Activated CD8-positive, alpha-beta memory T cell treated with anti-CD3 and anti-CD28 coated beads for 4 hours (primary cell): ENCODE measurements around the gene DENND11.

Experiments
- DNase-seq, 2 donors: peaks; one replicate each; pipeline ENCODE4 v3.0.0-alpha.2; 2020; ENCODE audit warnings: low read depth in 2 of 2

DENND11 gene, protein sequence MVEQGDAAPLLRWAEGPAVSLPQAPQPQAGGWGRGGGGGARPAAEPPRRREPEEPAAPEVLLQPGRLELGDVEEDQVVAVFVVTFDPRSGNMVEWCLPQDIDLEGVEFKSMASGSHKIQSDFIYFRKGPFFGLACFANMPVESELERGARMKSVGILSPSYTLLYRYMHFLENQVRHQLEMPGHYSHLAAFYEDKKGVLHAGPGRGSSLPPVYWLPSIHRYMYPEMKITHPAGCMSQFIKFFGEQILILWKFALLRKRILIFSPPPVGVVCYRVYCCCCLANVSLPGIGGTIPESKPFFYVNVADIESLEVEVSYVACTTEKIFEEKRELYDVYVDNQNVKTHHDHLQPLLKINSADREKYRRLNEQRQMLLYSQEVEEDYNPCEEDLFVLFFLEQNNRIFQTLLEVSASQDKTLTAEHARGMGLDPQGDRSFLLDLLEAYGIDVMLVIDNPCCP

GRCh38 chr7:141702047-141702567, at the start of gene DENND11:
Gene DENND11, minus strand, starts transcription at chr7:141702166. Its CDS starts 13 bp downstream, at chr7:141702153.
- DNase-seq, result peak; percentile 5 to 21

DNA sequence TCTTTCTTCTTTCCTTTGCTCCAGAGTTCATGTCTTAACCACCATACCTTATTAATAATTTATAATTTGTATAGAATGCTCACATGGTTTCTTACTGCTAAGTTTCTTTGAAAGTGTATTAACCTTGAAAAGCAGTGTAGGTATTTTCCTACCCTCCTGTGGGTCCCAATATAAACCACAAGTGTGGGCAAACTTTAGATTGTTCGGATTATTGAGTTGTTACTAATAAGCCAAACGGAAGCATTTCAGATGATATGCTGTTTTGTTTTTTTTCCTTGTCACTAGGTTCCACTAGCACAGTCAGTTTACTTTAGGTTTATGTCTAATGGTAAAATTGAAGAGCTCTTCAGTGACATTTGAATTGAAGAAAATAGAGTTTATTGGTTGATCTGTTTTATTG, 46.4 kb upstream of the DENND11 start:
- no peak for DNase-seq

- no peak for DNase-seq
These were observed 42.2 kb upstream of the DENND11 start for GRCh38 chr7:141744131-141744530.

GRCh38 chr7:141742229-141742628, 40.3 kb upstream of the DENND11 start:
- DNase-seq, result no peak

DNA sequence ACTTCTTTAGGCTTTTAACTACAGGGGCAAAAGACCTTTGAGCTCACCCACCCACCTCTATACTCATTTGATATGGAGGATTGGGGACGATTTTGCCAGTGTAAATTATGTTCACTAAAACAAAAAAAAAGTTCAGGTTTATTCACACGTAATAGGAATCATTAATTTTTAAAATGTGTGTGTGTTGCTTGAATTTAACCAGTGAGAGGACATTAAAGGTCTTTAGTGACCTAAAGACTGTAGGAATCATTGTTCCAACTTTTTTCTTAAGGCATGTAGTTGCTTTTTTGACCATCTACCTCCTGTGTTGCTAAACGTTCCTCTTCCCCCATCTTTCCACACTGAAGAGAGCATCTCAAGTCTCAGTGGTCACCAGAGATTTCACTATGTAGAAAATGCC, 37.3 kb upstream of the DENND11 start:
- no peak for DNase-seq

DNA sequence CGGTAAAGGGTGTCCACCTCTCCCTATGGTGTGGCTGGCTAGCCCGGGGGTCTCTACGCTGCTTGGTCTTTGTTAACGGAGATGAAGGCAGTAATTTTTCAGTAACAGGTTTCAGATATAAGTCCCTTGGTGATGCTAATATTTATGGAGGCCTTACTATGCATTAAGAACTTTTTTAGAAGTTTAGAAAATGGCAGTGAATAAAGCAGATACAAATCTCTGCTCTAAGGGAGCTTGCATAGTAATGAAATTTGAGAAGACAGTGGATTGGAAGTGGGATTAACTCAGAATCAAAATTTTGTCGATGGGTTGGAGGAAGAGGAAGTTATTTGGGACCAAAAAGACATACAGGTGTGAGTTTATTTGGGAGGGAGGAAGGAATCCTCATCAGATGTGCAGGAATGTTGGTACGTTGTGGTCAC, 36.6 kb upstream of the DENND11 start:
- no peak for DNase-seq

GRCh38 chr7:141737836-141738591, 36.0 kb upstream of the DENND11 start, which contains the start of gene SSBP1:
Gene SSBP1, plus strand, starts transcription at chr7:141738358. Its CDS starts 809 bp downstream, at chr7:141739167.
- peak; percentile 82 to 89 for DNase-seq

GRCh38 chr7:141737118-141737835, 35.3 kb upstream of the DENND11 start:
- no peak for DNase-seq

GRCh38 chr7:141731476-141732149, 29.6 kb upstream of the DENND11 start:
- DNase-seq, result no peak

DNA sequence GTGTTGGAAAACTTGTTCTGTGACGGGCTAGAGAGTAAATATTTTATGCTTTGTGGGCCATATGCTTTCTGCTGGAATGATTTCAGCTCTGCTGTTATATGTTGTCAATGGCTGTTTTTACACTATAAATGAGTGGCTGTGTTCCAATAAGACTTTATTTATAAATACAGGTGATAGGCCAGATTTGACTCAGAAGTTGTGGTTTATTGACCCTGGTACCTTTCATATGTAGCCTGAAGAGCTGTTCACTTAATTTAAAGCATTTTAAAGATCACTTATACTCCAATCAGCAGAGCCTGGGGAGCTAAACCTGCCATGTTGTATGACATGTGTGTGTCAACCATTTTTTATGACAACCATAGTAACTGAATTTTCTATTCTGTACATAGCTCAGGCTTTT, 27.1 kb upstream of the DENND11 start:
- no peak for DNase-seq

DNA sequence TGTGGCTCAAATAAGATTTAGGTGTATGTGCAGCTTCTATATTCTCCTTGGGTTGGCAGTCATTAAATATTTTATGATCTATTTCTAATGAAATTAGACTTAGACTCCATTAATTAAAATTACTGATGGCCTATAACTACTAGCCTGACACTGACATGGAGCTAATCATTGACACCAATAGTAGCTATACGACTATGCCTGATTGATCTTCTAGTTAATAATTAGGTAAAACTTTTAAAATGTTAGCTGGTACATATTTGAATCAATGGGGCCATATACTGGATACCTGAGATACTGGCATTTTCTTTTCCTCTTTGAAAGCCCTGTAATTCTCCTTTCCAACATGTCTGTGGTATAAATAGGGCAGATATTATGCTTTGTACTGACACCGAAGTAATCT, 20.6 kb upstream of the DENND11 start:
- DNase-seq, result no peak

DNA sequence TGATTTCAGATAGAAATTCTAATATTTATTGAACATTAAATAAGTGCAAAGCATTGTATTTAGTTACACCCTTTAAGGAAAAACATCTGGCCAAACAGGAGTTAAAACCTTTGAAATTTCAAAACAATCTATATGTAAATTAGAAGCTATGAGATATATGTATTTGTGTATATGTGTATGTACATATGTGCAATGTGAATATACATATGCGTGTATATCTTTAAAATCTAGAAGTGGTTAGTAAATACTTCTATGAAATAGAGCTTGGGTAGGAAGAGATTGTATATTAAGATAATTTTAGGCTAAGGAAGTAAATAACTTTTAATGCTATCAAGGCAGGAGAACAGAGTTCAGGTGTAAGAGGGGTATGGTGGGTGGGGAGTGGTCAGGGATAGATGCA, 15.5 kb upstream of the DENND11 start:
- DNase-seq, result no peak

DNA sequence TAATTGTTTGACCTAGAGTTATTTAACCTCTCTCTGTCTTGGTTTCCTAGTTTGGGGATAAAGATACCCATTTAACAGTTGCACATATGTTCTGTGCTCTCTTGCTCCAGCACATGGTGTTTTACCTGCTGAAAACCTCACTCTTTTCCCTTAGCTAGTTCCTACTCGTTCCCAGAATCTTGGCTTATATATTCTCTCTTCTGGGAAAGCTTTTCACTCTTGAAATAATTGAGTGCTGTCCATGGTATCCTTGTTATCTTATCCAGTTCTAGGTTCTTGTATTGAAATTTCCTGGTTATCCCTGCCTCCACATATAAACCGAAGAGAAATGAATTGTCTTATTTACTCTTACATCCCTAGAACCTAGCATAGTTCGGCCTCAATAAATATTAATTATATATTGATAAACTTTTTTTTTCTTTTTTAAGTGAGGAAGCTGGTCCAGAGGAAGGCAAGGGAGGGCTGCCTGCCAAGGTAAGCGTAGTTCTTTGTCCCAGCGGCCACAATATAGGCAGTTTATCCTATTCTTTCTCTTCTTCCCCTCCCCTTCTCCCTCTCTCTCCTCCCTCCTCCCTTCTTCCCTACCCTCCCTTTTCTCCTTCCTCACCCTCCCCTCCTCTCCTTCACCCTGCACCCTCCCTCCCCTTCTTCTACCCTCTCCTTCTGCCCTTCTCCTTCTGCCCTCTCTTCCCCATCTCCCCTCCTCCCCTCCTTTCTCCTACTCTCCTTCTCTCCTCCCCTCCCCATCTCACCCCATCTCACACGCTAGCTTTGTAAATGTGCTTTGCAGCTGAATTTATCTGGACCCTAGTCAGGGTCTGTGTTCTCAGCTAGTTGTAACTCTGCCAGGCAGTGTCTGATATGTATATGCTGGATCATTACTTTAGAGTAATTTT, 14.1 kb upstream of the DENND11 start:
- DNase-seq, result no peak

DNA sequence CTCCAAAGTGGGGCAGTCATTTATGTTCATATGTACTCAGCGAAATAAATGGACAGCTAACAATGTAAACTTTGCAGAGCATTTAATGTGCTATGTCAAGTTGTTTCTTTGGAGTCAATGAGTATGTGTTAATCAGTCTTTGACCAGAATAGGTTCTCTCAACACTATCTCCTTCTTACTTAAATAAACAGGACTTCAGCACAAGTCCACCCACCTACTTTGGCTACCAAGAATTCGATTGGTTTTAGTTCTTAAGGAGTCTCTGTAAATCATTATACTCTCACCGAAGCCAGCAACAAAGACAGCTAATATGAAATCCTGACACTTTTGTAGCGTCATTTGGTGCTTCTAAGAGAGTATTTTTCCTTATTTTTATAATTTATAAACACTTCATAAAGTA, 13.1 kb upstream of the DENND11 start:
- DNase-seq, result no peak

GRCh38 chr7:141714571-141714970, 12.6 kb upstream of the DENND11 start:
- DNase-seq, result no peak

- DNase-seq, result no peak
These were observed 11.9 kb upstream of the DENND11 start for GRCh38 chr7:141713890-141714289.

- DNase-seq, result no peak
These were observed 10.8 kb upstream of the DENND11 start for GRCh38 chr7:141712603-141713255.

DNA sequence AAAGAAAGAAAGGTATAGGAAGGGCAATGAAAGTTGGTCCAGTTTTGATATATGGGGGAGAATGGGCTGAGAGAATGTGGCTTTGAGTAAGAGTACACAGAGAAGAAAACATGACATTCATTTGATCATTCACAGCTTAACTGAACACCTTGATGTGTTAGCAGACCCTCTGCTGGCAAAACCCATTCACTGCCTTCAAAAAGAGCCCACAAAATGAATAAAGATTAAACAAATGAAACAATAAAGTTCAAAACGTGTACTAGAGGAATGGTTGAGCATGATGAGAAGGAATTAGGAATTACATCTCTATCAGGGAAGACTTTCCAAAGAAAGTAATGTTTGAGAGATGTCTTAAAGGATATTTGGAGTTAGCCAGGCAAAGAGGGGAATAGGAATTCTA, 8.3 kb upstream of the DENND11 start:
- DNase-seq, result no peak

GRCh38 chr7:141709749-141710148, 7.8 kb upstream of the DENND11 start:
- no peak for DNase-seq

DNA sequence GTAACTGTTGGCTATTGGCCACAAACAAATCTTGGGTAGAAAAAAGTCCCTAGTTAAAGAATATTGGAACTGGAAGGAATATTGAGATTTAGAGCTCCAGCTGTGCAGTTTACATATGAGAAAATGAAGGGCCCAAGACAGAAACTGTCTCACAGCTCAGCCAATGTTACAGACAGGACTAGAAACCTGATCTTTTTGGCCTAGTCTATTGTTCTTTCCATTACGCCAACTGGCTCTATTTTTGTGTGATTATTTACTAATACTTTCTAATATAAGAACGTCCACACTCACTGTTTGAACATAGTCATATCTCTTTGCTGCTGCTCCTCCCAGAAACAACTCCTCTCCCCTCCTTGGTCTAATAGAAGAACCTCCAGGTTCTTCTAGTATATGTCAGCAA, 7.4 kb upstream of the DENND11 start:
- DNase-seq, result no peak
